ENCODE data around the gene PDZRN4. TPM values are rescaled to one million over a fixed set of nuclear protein-coding genes. Genes with fewer than 3 reads are reported as not detected.

PDZRN4 gene
- total and polyA plus RNA-seq, 12 donors = 0.28 to 2.3 (median 1.0) TPM

DNA sequence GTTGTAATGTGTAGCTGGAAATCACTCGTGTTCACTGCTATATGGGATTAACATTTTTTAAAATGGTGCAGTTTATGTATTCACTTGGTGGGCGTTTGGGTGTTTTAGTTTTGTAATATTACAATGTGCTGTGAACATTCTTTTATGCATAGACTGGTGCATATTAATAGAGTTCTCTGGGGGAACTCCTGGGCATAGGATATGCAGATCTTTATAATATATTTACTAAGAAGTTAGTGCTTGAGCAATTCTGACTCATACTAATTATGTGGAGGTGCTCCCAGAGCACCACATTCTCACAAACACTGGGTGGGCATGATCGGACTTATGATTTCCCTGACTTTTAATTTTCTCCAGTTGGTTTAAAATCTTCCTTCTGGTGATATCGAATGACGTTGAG lies 342.3 kb downstream of the PDZRN4 start:
- H3K9me3 ChIP-seq (replicated peaks in 1 of 3) = no peaks in the 10 kb centered on the region
- no peak for DNase-seq
- TF ChIP-seq, protein P1, sequence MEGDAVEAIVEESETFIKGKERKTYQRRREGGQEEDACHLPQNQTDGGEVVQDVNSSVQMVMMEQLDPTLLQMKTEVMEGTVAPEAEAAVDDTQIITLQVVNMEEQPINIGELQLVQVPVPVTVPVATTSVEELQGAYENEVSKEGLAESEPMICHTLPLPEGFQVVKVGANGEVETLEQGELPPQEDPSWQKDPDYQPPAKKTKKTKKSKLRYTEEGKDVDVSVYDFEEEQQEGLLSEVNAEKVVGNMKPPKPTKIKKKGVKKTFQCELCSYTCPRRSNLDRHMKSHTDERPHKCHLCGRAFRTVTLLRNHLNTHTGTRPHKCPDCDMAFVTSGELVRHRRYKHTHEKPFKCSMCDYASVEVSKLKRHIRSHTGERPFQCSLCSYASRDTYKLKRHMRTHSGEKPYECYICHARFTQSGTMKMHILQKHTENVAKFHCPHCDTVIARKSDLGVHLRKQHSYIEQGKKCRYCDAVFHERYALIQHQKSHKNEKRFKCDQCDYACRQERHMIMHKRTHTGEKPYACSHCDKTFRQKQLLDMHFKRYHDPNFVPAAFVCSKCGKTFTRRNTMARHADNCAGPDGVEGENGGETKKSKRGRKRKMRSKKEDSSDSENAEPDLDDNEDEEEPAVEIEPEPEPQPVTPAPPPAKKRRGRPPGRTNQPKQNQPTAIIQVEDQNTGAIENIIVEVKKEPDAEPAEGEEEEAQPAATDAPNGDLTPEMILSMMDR (IDR thresholded peaks at IDR 0.05) = no peak
- no peak overlapping the region for H3K27ac ChIP-seq
- 74 to 87% (median 80%) methylated on average over 5 of the region's 5 CpGs for WGBS, 4 donors
- no peaks in the 10 kb centered on the region for H3K4me1 ChIP-seq (replicated peaks in 1 of 2)
- no peak overlapping the region for H3K4me3 ChIP-seq
- intact Hi-C loops (cut with DNase I) = no loop called here
- no peaks in the 10 kb centered on the region for H3K27me3 ChIP-seq
- H3K36me3 ChIP-seq (replicated peaks in 1 of 2) = no peaks in the 10 kb centered on the region

DNA sequence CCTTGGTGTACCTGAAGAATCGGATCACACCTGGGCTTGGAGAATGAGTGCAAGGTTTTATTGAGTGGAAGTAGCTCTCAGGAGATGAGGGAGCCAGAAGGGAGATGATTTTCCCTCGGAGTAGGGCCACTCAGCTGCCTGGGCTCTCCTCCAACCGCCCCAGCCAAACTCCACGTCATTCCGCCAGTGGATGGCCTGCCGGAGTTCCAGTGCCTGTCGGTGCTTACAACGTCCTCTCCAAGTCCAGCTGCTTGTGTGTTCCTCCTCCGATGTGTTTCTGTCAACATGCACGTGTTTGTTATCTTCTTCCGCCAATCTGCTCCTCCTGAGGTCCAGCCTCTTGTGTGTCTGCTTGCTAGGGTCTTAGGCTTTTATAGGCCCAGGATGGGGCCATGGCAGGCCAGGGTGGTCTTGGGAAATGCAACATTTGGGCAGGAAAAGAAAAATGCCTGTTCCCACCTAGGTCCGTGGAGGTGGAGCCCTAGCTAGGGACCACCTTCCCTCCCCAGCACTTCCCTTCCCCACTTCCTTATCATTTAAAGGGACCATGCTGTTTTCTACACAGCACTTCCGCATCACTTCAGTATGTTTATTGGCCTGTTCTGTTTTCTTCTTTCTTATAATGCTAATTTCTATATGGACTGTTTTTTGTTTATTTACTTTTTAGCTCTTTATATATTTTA lies 343.2 kb downstream of the PDZRN4 start:
- 86 to 91% (median 87%) methylated on average over 13 of the region's 13 CpGs for WGBS, 4 donors
- H3K4me1 ChIP-seq (replicated peaks in 1 of 2) = no peaks in the 10 kb centered on the region
- no peak overlapping the region for H3K4me3 ChIP-seq
- H3K36me3 ChIP-seq (replicated peaks in 1 of 2) = no peaks in the 10 kb centered on the region
- no peaks in the 10 kb centered on the region for H3K27me3 ChIP-seq
- no peak overlapping the region for H3K27ac ChIP-seq
- no peak for TF ChIP-seq POLR2A (IDR thresholded peaks at IDR 0.05)
- TF ChIP-seq, protein P1 (IDR thresholded peaks at IDR 0.05) = no peak
- H3K9me3 ChIP-seq (replicated peaks in 1 of 3) = no peaks in the 10 kb centered on the region
- intact Hi-C loops (cut with DNase I) = no loop called here
- no peak for DNase-seq

DNA sequence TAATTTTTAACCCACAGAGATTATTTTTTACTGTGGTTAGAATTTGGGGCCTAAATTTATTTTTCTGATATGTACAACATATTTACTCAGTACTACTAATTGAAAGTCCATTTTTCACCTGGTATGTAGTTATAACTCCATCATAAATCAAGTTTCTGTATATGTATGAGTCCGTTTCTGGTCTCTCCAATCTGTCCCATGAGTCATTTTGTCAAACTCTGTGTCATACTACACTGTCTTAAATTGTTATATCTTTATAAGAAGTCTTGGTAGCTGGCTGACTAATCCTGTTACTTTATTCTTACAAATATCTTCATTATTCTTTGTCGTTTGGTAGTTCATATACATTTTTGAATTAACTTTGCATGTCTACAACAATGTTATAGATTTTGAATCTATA lies 344.0 kb downstream of the PDZRN4 start:
- H3K27me3 ChIP-seq = no peaks in the 10 kb centered on the region
- H3K9me3 ChIP-seq (replicated peaks in 1 of 3) = no peaks in the 10 kb centered on the region
- TF ChIP-seq, protein P1 (IDR thresholded peaks at IDR 0.05) = no peak
- no peak for TF ChIP-seq POLR2A (IDR thresholded peaks at IDR 0.05)
- H3K36me3 ChIP-seq (replicated peaks in 1 of 2) = no peaks in the 10 kb centered on the region
- H3K4me3 ChIP-seq = no peak overlapping the region
- WGBS, 4 donors = 71 to 81% (median 78%) methylated on average over 2 of the region's 2 CpGs
- no peak overlapping the region for H3K27ac ChIP-seq
- intact Hi-C loops (cut with DNase I) = no loop called here
- no peak for DNase-seq
- no peaks in the 10 kb centered on the region for H3K4me1 ChIP-seq (replicated peaks in 1 of 2)

- no peaks in the 10 kb centered on the region for H3K36me3 ChIP-seq (replicated peaks in 1 of 2)
- no peak overlapping the region for H3K4me3 ChIP-seq
- no peaks in the 10 kb centered on the region for H3K4me1 ChIP-seq (replicated peaks in 1 of 2)
- no peak for DNase-seq
- H3K27me3 ChIP-seq = no peaks in the 10 kb centered on the region
- TF ChIP-seq, protein P1 (IDR thresholded peaks at IDR 0.05) = no peak
- TF ChIP-seq POLR2A (IDR thresholded peaks at IDR 0.05) = no peak
- no peak overlapping the region for H3K27ac ChIP-seq
- 72 to 86% (median 78%) methylated on average over 4 of the region's 4 CpGs for WGBS, 4 donors
- H3K9me3 ChIP-seq (replicated peaks in 1 of 3) = no peaks in the 10 kb centered on the region
- intact Hi-C loops (cut with DNase I) = no loop called here
These were observed 348.8 kb downstream of the PDZRN4 start for GRCh38 chr12:41536813-41537490.

All from adrenal gland (tissue), 12 donors.